GM21529 (cell line): ENCODE data around the gene AURKA.
A peak's percentile ranks its signal among the peaks of the same experiment; 100 is the strongest.

ENCODE experiments used
- ATAC-seq: cut with Tn5 transposase; IDR thresholded peaks from one replicate; pipeline ENCODE4 v1.9.1; 2021; ENCODE audit not compliant: unreplicated experiment

Gene AURKA

DNA sequence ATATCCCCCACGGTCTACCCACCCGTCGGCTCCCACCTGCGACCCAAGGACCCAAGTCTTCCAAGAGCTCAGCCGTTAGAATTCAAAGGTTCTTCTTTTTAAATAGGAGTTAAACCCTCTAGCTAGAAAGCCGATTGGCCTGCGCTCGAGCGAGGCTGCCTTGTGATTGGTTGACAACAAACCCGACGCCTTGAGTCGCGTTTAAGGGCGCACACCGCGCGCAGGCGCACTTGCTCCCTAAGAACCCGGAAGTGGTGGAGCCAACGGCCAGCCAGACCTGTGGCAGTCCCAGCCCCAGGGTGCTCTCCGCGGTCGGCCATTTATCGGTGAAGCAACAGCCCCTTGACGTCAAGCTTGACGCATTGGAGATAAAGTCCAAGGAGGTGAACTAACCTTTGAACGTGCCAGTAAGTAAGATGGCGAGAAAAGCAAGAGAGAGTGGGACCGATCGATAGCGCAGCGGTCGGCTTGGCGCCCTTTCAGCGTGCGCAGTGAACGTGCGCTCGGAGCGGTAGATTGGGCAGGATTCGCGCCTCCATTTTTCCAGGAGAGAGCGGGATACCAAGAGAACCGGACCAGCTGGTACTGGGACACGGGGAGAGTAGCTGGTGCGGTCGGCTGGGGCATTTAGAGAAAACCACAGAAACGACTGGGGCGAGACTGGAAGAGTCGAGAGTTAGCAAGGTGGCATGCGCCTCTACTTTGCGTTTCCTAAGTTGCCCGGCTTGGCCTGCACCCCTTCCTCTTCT, at the start of gene AURKA, which contains the start of gene CSTF1:
Gene AURKA (minus strand): TSS at position 84 of the 749 bp plus-strand sequence. CDS start 4,018 bp downstream, outside the sequence.
Gene CSTF1 (plus strand): TSS at position 514 of the 749 bp plus-strand sequence. CDS start 2,908 bp downstream, outside the sequence.
- peak; percentile 94 for ATAC-seq

DNA sequence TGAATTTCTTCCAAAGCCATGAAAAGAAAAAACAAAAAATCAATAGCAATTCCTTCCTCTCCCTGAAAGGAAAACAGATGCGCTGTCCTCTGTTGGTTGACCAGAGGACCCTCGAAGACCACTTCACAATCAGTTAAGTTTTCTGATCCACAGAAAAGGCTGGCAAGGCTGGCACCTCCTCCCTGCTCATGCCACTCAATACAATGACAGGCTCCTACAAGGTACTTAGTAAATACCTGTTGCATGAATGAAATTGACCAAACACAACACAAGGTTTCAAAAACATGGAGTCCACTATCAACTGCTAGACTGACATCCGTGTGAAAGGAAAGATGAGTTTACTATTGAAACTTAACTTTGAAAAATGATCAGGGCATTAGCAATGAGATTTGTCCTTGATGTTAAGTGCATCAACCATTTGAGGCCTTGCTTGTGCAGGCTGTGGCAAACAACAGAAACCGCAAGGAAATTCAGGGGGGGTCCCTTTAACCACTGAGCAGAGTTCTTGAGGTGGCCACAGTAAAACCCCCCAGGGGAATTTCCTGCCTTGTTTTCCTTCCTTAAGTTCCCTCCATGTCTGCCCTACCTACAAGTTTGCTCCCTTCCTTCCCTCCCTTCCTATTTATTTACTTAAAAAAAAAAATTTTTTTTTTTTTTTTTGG, 48.5 kb upstream of the AURKA start:
- no peak for ATAC-seq

DNA sequence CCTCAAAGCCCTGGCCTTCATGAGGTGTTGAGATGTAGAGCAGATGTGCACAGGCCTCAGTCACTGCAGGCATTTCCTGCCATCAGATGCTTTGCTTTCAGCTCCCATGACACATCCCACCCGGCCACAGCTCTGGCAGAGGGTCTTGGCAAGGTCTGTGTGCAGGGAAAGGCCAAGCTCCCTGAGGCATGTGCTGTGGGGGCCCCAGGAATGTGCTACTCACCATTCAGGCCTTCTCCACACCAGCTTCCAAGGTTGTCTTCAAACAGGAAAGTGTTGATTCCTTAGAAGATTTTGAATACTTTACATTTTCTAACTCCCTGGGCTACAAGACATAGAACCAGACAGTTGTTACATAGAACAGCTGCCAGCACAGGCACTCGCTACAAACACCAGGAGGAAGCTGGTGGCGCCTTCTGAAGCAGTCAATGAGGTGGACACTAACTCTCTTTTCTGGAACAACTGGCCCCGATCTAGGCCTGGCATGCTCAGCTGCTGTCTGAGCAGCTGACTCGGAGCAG, 47.8 kb upstream of the AURKA start:
- no peak for ATAC-seq

DNA sequence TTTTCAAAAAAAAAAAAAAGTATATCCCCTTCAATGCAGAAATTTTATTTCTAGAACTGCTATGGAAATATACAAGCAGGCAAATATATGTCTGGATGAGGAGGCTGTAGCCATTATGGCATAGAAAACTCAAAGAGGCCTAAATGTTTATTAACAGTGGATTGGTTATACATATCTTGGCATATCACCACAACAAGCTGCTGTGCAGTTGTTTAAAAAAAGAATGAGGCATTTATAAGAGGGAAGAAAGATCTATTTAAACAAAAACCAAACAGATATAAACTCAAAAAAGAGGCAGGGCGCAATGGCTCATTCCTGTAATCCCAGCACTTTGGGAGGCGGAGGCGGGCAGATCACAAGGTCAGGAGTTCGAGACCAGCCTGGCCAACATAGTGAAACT, 46.3 kb upstream of the AURKA start:
- no peak for ATAC-seq

DNA sequence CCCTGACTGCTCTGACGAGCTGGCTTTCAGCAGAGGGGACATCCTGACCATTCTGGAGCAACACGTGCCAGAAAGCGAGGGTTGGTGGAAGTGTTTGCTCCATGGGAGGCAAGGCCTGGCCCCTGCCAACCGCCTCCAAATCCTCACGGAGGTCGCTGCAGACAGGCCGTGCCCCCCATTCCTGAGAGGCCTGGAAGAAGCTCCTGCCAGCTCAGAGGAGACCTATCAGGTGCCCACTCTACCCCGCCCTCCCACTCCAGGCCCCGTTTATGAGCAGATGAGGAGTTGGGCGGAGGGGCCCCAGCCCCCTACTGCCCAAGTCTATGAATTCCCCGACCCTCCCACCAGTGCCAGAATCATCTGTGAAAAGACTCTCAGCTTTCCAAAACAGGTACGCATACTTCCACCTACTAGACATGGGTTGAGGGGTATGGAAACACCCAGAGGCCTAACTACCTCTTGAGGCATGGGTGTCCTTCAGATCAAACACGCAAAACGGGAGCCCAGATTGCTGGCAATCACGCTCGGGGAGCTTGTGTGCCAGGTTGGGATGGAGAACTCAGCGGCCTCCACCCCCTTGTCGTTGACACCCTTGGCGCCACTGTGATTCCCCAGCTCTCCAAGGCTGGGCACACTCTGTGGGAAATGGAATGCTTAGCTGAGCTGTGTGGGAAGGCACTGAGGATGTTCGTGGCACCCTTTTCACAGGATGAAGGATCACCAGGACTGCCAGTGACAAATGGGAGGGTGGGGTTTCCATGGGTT, 45.4 kb upstream of the AURKA start:
- no peak for ATAC-seq

DNA sequence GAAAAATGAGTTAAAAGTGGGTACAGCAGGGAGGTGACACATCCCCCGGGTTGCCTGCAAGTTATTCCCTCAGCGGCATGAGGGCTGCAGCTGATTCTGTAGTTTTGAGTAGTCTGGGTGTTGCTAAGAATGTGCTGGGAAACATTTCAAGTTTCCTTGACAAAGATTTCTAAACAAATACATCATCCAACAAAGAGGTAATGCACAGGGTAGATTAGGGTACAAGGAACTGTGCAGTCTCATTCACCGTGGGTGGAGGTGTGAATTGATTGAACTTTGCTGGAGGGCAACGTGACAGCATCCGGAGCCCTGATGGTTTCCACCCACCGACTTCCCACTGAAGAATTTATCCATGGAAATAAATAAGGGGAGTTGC, 41.9 kb upstream of the AURKA start:
- ATAC-seq = no peak

DNA sequence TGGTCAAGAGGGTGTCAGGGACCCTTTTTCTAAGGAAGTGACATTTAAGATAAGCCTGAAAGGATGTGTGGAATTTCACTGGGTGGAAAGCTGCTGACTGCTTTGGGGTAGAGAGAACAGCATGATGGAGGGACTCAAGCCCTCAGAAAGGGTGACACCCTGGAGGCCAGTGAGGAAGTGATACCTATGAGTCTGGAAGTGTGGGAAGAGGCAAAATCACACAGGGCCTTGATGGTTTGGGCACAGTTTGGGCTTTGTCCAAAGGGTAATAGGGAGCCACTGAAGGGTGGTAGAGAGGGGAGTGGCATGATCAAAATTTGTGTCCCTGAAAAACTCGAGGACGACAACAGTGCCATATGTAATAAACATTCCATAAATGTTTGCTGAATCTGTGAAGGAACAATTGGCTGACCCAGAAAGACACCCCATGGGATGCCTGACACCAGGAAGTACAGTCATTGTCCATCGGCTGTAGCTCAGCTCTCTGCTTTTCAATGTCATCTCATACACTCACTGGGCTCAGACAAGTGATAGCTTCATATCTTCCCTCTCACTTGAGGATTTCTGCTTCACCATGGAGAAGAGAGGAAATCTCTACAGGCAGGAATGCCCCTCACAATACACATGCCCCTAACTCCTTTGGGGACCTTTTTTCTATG, 41.3 kb upstream of the AURKA start:
- ATAC-seq = no peak

DNA sequence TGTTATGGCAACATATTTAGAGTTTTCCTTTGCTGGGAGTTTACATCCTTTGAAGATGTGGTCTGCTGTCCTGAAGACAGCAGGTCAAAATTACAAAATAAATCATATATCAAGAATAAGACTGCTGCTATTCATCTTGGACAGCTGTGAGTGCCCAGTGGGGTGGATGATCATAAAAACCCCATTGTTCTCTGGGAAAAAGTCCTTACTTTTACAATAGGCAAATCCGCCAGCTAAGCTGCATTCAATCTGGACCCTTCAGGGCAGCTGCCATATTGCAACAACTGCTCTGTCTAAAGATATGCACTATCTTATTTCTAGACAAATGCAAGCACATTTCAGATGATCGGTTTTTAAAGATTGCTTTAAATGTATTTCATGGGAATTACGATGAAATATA, 39.5 kb upstream of the AURKA start:
- no peak for ATAC-seq

DNA sequence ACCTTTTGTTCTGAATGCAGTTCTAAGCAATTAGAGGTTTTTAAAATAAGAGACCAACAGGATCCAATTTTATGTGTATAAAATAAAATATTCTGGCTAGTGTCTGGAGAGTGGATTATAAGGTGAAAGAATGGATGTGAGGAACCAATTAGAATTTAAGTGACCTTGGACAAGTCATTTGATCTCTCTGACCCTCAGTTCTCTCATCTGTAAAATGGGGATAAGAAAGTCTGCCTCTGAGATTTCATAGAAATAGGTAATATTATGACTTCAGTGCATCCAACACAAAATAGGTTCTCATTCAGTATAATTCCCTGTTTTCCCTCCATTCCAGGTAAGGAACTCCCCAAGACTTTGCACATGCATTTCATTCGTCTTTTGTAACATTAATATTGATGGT, 38.9 kb upstream of the AURKA start:
- no peak for ATAC-seq

DNA sequence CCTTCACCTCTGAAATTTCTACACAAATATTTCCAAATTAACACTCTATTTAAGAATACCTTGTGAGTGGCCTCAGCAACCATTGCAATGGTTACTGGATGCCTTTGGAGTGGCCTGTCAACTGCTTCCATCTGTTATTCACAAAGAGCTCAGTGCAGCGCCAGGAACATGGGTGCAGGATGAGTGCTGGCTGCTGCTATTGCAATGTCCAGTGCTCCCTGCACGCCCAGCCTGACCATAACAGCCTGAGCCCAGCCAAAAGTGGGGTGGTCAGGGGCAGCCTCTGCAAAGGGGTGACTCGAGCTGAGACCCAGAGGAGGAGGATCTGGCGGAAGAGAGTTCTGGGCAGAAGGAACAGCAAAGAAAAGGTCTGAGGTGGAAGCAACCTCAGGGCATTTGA, 38.4 kb upstream of the AURKA start:
- ATAC-seq = no peak

DNA sequence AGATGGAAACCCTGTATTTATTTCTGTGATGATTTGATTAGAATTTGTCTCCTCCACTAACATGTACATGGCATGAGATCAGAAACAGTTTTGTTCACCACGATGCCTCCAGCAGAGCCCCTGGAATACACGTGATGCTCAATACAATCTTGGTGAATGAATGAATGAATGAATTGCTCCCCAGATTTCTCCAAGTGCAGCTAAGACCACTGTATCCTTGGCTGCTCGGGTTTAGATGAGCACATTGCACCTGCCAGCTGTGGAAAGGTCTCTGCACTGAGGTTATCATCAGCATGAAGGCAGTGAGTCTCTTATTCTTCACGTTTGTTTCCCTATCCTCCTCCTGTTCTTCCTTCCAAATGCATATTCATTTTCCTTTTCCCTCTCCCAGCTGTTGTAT, 37.9 kb upstream of the AURKA start:
- no peak for ATAC-seq

DNA sequence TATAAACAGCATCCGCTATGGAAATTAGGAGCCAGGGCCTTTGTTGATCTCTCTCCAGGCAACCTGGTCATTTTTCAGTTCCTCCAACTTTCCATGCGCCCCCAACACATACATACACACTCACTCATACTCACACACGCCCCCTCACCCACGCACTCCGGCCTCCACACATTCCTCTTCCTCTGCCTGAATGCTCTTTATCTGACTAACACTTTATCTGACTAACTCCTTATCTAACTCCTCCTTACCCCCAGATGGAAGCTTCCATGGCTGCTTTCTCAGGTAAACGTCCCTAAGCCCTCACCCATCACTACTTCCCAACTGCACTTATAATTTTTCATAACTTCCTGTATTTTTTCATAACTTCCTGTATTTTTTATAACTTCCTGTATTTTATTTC, 37.5 kb upstream of the AURKA start:
- no peak for ATAC-seq

DNA sequence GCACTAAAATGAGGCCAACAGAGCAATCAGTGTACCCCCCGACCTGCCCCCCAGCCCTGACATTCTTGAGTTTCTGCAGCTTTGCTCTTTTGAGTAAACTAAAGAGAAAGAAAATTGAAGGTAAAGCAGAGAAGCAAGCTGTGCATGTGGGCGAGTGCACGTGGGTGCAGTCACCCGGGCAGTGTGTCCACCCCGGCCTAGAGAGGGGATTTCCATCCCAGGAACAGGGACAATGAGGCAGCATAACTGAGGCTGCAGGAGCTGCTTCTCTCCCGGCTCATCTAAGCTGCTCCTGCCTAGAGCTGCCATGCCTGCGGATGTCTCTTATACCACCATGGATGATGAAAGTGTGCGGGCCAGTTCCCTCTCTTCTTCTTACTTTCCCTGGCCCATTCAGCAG, 36.9 kb upstream of the AURKA start:
- no peak for ATAC-seq

DNA sequence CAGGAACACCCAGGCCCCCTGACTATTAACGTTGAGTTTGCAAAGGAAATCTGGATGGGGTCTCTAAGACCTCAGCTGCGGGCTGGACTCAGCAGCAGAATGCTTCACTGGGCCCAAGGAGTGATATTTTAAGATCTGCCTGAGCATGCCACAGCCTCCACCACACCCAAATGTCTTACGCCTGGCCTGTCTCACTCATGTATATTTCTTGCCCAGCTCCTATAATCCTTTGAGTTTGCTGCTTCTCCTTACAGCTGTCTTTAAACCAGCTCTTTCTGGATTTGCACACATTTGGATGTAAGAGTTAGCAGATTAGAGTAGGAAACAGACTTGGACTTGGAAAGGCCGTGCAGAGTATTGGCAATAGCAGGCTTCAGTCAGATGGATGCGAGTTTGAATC, 36.4 kb upstream of the AURKA start:
- ATAC-seq = no peak

DNA sequence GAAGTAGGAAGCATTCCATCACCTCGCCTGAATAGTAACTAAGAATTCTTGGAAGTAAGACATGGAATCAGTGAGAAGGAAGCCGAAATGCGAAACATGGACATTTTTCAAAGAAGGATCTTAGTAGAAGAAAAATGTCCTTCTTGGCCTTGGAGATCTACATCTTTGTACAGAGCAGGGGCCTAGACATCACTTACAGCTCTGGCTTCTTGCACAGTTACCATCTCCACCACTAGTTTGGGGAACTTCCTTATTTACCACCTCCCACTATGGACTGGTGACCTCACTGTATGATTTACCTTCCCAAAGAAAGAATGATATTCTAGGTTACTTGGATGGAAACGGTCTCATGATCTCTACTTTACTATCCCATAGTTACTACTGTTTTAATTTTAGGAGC, 35.8 kb upstream of the AURKA start:
- no peak for ATAC-seq

DNA sequence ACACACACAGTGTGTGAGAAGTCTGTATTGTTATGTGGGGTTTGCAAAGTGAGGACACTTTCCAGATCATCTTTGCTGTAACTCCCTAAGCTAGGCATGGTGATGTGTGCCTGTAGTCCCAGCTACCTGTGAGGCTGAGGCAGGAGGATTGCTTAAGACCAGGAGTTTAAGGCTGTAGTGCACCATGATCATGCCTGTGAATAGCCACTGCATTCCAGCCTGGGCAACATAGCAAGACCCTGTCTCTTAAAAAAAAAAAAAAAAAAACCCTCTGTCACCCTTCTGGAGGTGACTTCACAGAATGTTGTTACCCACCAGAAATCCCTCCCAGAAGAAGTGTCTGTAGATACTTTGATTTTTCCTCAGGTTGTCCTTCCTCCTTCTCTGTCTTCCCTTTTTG, 34.9 kb upstream of the AURKA start:
- no peak for ATAC-seq

DNA sequence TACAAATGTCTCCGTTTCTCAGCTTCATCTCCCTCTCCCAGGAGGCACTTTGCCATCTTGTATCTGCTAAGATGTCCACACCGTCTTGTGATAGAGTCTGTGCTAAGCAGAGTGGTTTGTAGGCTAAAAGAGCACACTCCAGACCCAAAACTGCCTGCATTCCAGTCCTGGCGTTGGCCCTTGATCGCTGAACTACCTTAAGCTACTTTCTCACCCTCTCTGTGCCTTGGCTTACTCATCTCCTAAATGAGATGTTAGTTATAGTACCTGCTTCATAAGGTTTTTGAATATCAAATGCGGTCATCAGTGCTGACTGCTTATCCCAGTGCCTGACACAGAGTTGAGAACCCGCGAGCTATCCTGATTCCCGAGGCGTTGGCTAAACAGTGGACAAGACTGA, 34.0 kb upstream of the AURKA start:
- ATAC-seq = no peak

DNA sequence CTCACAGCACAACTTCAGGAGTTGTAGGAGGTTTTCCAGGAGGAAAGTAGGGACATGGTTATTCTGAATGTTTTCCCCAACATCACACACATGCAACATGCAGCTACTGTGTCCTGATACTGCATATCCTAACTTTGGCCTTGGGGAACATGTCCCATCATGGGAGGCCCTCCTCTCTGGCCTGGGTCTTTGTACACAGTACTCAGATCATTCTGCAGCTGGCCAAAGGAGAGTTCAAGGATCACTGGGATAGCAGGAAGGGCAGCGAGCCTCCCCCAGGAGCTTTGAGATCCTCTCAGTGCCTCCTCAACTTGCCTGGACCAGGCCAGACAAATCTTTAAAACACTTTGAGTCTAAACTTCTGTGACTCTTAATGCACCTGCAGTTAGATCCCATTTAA, 32.9 kb upstream of the AURKA start:
- no peak for ATAC-seq

DNA sequence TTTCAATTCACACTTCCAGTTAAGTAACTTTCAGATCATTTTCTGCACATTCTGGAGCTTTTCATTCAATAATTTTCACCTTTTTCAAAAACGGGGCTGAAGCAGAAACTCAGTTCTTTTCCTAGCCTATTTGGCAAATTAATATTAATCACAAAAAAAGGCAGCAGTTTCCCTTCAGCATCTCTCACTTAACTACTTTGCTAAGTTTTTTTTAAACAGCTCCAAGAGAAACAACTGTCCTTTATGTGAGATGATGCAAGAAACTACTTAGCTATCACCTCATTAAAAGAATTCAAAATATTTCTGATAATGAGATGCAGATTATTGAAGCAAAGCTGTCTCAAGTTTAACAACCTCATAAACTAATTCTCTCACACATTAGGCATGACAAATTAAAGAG, 31.9 kb upstream of the AURKA start:
- ATAC-seq = no peak

DNA sequence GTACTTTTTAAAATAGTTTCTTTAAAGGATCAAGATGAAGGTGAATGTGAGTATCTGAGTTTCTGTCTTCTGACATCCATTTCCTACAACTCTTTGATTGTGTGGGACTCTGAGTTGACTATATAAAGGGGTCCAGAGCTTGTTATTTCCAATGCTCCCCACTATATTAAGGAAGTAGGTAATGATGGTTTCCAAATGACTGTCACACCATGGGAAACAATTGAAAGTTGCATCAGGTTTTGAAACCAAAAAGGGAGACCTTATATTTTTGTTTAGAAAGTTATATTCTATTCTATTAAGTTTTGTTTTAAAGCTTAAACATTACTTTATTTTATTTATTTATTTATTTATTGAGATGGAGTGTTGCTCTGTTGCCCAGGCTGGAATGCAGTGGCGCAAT, 31.2 kb upstream of the AURKA start:
- ATAC-seq = no peak

DNA sequence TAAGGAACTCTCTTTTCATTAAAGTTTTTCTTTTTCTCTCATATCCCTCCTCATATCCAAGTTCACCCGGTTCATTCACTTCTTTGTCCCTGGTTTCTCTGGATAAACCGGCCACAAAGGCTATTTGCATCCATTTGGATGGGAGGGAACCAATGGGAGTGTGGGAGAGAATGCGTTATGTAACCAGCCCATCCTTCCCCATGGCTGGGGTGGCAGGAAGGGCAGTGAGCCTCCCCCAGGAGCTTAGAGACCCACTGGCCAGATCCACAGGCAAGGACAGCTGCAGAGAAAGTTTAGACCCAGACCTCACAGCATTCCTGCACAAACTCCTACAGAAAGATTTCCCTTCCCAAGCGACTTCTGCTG, 30.8 kb upstream of the AURKA start:
- ATAC-seq = no peak
